GM12878 (cell line): ENCODE measurements around the gene FAM24B. TPM values are rescaled to one million over a fixed set of nuclear protein-coding genes. Genes with fewer than 3 reads are reported as not detected.
A peak's percentile ranks its signal among the peaks of the same experiment; 100 is the strongest.

ENCODE experiments used
- BCL11A ChIP-seq: IDR thresholded peaks from 2 replicates; pipeline ENCODE4 v1.6.1; 2011; ENCODE audit warnings: low read depth, low read length
- BRCA1 ChIP-seq: IDR thresholded peaks from 2 replicates; pipeline ENCODE4 v1.6.1; 2011; ENCODE audit warnings: low read depth, low read length, improper control_type of control experiment
- CBFB ChIP-seq: IDR thresholded peaks from 2 replicates; pipeline ENCODE4 v1.6.1; 2016; ENCODE audit warnings: antibody characterized with exemption, low read depth
- CBX3 ChIP-seq: fragments of 200-600 bp; sonication (generic); IDR thresholded peaks from 2 replicates; pipeline ENCODE4 v1.6.1; 2016; ENCODE audit warnings: low read depth, borderline replicate concordance
- CHD1 ChIP-seq: IDR thresholded peaks from 2 replicates; pipeline ENCODE4 v1.6.1; 2012; ENCODE audit warnings: low read depth, low read length, improper control_type of control experiment
- E2F4 ChIP-seq: IDR thresholded peaks from 2 replicates; pipeline ENCODE4 v1.6.1; 2012; ENCODE audit warnings: low read depth, low read length, improper control_type of control experiment
- ETV6 ChIP-seq, 2 experiments: fragments of 450-650 bp in 1 of 2; IDR thresholded peaks in 1 of 2; conservative IDR thresholded peaks in 1 of 2; 2 replicates each; pipeline ENCODE4 v1.6.1; 2014; ENCODE audit warnings: antibody characterized with exemption in 1 of 2, borderline replicate concordance in 1 of 2, low read depth in 1 of 2, mild to moderate bottlenecking in 1 of 2, moderate library complexity in 1 of 2
- FOS ChIP-seq: IDR thresholded peaks from 3 replicates; pipeline ENCODE4 v1.6.1; 2011; ENCODE audit warnings: borderline replicate concordance; ENCODE audit not compliant: insufficient read length; ENCODE audit errors: extremely low read depth
- FOXK2 ChIP-seq: fragments of 450-650 bp; IDR thresholded peaks from 2 replicates; pipeline ENCODE4 v1.6.1; 2017; ENCODE audit warnings: mild to moderate bottlenecking, moderate library complexity
- HCFC1 ChIP-seq: fragments of 150-350 bp; IDR thresholded peaks from 2 replicates; pipeline ENCODE4 v1.6.1; 2014; ENCODE audit warnings: low read length
- HDAC6 ChIP-seq: fragments of 200-600 bp; sonication (generic); IDR thresholded peaks from one replicate; pipeline ENCODE4 v1.8.0; 2017; ENCODE audit warnings: antibody characterized with exemption; ENCODE audit not compliant: unreplicated experiment
- MXI1 ChIP-seq: fragments of 150-350 bp; IDR thresholded peaks from 2 replicates; pipeline ENCODE4 v1.6.1; 2011; ENCODE audit warnings: low read depth, mild to moderate bottlenecking, inconsistent platforms, low read length, improper control_type of control experiment
- MYB ChIP-seq: fragments of 150-350 bp; IDR thresholded peaks from 2 replicates; pipeline ENCODE4 v1.6.1; 2014; ENCODE audit warnings: mild to moderate bottlenecking, low read depth, low read length, borderline replicate concordance
- NBN ChIP-seq: fragments of 450-650 bp; IDR thresholded peaks from 2 replicates; pipeline ENCODE4 v1.6.1; 2016
- NFXL1 ChIP-seq: fragments of 450-650 bp; IDR thresholded peaks from 2 replicates; pipeline ENCODE4 v1.6.1; 2017; ENCODE audit warnings: antibody characterized with exemption, mild to moderate bottlenecking, borderline replicate concordance
- NR2C1 ChIP-seq: fragments of 450-650 bp; IDR thresholded peaks from 2 replicates; pipeline ENCODE4 v1.6.1; 2017; ENCODE audit warnings: antibody characterized with exemption, mild to moderate bottlenecking, moderate library complexity
- PBX3 ChIP-seq: IDR thresholded peaks from 2 replicates; pipeline ENCODE4 v1.6.1; 2011; ENCODE audit warnings: mild to moderate bottlenecking, low read depth, low read length, moderate library complexity; ENCODE audit not compliant: insufficient replicate concordance
- PKNOX1 ChIP-seq: fragments of 450-650 bp; IDR thresholded peaks from 2 replicates; pipeline ENCODE4 v1.6.1; 2016; ENCODE audit warnings: mild to moderate bottlenecking
- POLR2AphosphoS5 ChIP-seq: IDR thresholded peaks from 2 replicates; pipeline ENCODE4 v1.6.1; 2011; ENCODE audit warnings: mild to moderate bottlenecking, low read length, inconsistent platforms
- RBBP5 ChIP-seq: fragments of 200-600 bp; sonication (generic); conservative IDR thresholded peaks from 2 replicates; pipeline ENCODE4 v1.6.1; 2016
- RELB ChIP-seq: fragments of 450-650 bp; IDR thresholded peaks from 2 replicates; pipeline ENCODE4 v1.6.1; 2017; ENCODE audit warnings: low read depth, mild to moderate bottlenecking, moderate library complexity
- SIN3A ChIP-seq: IDR thresholded peaks from 2 replicates; pipeline ENCODE4 v1.6.1; 2012; ENCODE audit warnings: low read depth, low read length, improper control_type of control experiment
- SMC3 ChIP-seq: IDR thresholded peaks from 2 replicates; pipeline ENCODE4 v1.6.1; 2011; ENCODE audit warnings: low read length, improper control_type of control experiment, borderline replicate concordance
- TCF7 ChIP-seq: IDR thresholded peaks from 2 replicates; pipeline ENCODE4 v1.6.1; 2014; ENCODE audit warnings: antibody characterized with exemption, borderline replicate concordance
- ZNF207 ChIP-seq: fragments of 450-650 bp; IDR thresholded peaks from 2 replicates; pipeline ENCODE4 v1.6.1; 2014; ENCODE audit warnings: antibody characterized with exemption, mild to moderate bottlenecking, borderline replicate concordance
- ZNF384 ChIP-seq: IDR thresholded peaks from 2 replicates; pipeline ENCODE4 v1.6.1; 2012; ENCODE audit warnings: low read depth, mild to moderate bottlenecking, low read length, improper control_type of control experiment, borderline replicate concordance
- ZZZ3 ChIP-seq: IDR thresholded peaks from 2 replicates; pipeline ENCODE4 v1.6.1; 2011; ENCODE audit warnings: low read depth; ENCODE audit not compliant: control insufficient read depth, insufficient read length
- polyA plus RNA-seq, 11 experiments: library from polyadenylated mRNA; depleted of rRNA in 4 of 11; unstranded in 6 of 11; stranded (reverse) in 5 of 11; fragments of >200 nt; fragmentation: Nextera tagmentation in 4 of 11; fragmentation: Illumina TruSeq in 1 of 11; extraction: Ambion mirVana in 4 of 11; extraction: Trizol in 1 of 11; gene quantifications; 1 replicate in 1 of 11; 2 replicates in 10 of 11; pipeline versions ENCODE4 v1.2.1 to v1.2.3, GENCODE V29; 2011 to 2016; ENCODE audit warnings: inconsistent platforms in 2 of 11, missing spikeins in 2 of 11, low read depth in 1 of 11
- total RNA-seq, 4 experiments: library from RNA; depleted of rRNA in 3 of 4; stranded (reverse); fragments of >200 nt in 3 of 4; fragmentation: Illumina TruSeq in 1 of 4; extraction: Trizol in 1 of 4; gene quantifications; 2 replicates each; pipeline versions ENCODE4 v1.2.1 to v1.2.3, GENCODE V29; 2013 to 2021

FAM24B gene
- total and polyA plus RNA-seq, 10 of the 15 experiments (the other 5 are each of a cell fraction or from before 2014, with no cell fraction given), result 4.8 to 15.3 (median 7.2) TPM

GRCh38 chr10:122879339-122880273, at the start of gene FAM24B (continued):
- no peak for TF ChIP-seq PBX3
- TF ChIP-seq NR2C1, result no peak
- peak; percentile 70 for TF ChIP-seq MXI1
- no peak for TF ChIP-seq RELB
- no peak for TF ChIP-seq ZNF384
- no peak for TF ChIP-seq RBBP5
- TF ChIP-seq CBX3, result no peak
- 0 out of 2 replicates have a peak, but pooled peaks have one; percentile 52 for TF ChIP-seq NBN
- no peak for TF ChIP-seq ETV6 (conservative IDR thresholded peaks at IDR 0.05 in 1 of 2, IDR thresholded peaks at IDR 0.05 in 1 of 2; ENCODE audit: borderline replicate concordance in 1 of 2, low read depth in 1 of 2)
- peak; percentile 91 for TF ChIP-seq SIN3A
- TF ChIP-seq BRCA1, result no peak
- no peak for TF ChIP-seq PKNOX1
- TF ChIP-seq NFXL1, result no peak
- TF ChIP-seq BCL11A, result no peak
- TF ChIP-seq ZZZ3, result no peak
- TF ChIP-seq TCF7, result no peak
- TF ChIP-seq HDAC6, result no peak
- TF ChIP-seq MYB, result no peak
- peak; percentile 64; the same call in 1 of the 2 replicates for TF ChIP-seq POLR2AphosphoS5
- no peak for TF ChIP-seq SMC3
- TF ChIP-seq HCFC1, result no peak
- TF ChIP-seq CHD1, result no peak
- TF ChIP-seq CBFB, result no peak; the same call in 1 of the 2 replicates
- no peak for TF ChIP-seq FOXK2
- peak; percentile 55; the same call in 1 of the 2 replicates for TF ChIP-seq ZNF207
- TF ChIP-seq FOS, result no peak
- TF ChIP-seq E2F4, result peak; percentile 92
